Activated naive CD8-positive, alpha-beta T cell (primary cell): ENCODE results near the gene FBXO8.

Source experiments
- H3K27ac Mint-ChIP-seq: one replicate; pipeline ENCODE4 v1.8.0; 2021; ENCODE audit warnings: mixed read lengths
- H3K27me3 Mint-ChIP-seq: one replicate; pipeline ENCODE4 v1.8.0; 2021; ENCODE audit warnings: mixed read lengths
- H3K36me3 Mint-ChIP-seq: one replicate; pipeline ENCODE4 v1.8.0; 2021; ENCODE audit warnings: mixed read lengths
- H3K4me1 Mint-ChIP-seq: one replicate; pipeline ENCODE4 v1.8.0; 2021; ENCODE audit warnings: low read depth, mixed read lengths
- H3K4me3 Mint-ChIP-seq: one replicate; pipeline ENCODE4 v1.8.0; 2021; ENCODE audit warnings: mild to moderate bottlenecking, mixed read lengths
- H3K9me3 Mint-ChIP-seq: one replicate; pipeline ENCODE4 v1.8.0; 2021; ENCODE audit warnings: low read depth, mixed read lengths

Gene FBXO8

DNA sequence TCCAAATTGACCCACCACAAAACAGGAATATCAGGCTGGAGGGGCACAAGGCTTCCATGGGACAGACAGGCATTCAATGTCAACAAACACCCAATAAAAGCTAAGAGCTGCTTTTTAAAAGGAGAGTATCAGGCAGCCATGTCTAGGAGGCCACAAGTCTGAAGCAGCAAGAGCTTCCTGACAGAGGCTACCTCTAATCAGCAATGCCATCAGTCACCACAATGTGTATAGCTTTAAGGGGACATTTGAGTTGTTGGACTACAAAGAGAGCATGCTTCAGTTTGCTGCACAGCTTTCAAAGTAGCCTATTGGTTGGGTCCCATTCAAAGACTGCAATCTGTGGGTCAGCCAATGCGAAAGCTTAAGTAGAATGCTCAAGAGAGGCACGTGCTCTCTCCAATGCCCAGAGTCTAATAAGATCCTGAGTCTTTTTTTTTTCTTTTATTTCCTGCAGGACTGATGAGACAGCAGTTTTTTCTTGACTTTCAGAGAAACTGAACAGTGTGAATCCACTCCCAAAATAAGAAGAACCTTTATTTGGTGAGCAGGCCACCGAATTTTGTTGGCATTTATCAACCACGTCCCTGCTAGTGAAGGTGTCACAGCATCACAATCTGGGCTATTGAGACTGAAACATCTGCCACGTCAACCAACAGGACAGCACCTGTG, 92.5 kb downstream of the FBXO8 start:
- H3K4me3 Mint-ChIP-seq = no peak overlapping the region
- H3K4me1 Mint-ChIP-seq = no peaks in the 10 kb centered on the region
- H3K27ac Mint-ChIP-seq = no peak overlapping the region
- no peaks in the 10 kb centered on the region for H3K36me3 Mint-ChIP-seq
- no peaks in the 10 kb centered on the region for H3K9me3 Mint-ChIP-seq
- H3K27me3 Mint-ChIP-seq = peaks cover 22% of the 10 kb centered on the region

- H3K27ac Mint-ChIP-seq = no peak overlapping the region
- no peaks in the 10 kb centered on the region for H3K4me1 Mint-ChIP-seq
- no peak overlapping the region for H3K4me3 Mint-ChIP-seq
- H3K27me3 Mint-ChIP-seq = peaks cover 24% of the 10 kb centered on the region
- no peaks in the 10 kb centered on the region for H3K9me3 Mint-ChIP-seq
- H3K36me3 Mint-ChIP-seq = no peaks in the 10 kb centered on the region
These were observed 94.0 kb downstream of the FBXO8 start for GRCh38 chr4:174189392-174190015.
